GM13976 (cell line): ENCODE data around the gene CNIH1.
"Not testable (repeated sequence)": the region's sequence is repeated elsewhere in the genome, so short reads cannot be mapped to it uniquely, and the experiment has no call there.

Experiments
- DNase-seq: peaks from one replicate; pipeline ENCODE4 v3.0.0; 2012; ENCODE audit warnings: low spot score
- in situ Hi-C: fragments of 300-500 bp; cut with MboI; formaldehyde crosslinking; loops from one replicate; pipeline ENCODE4 v1.12.0; 2022; ENCODE audit warnings: low sequenced_read_pairs, mixed read lengths, inconsistent platforms; ENCODE audit not compliant: unreplicated experiment
- TF ChIP-seq, protein P1 (sequence below): IDR thresholded peaks from 2 replicates; pipeline ENCODE4 v1.5.1; 2012; ENCODE audit warnings: borderline replicate concordance, mild to moderate bottlenecking; ENCODE audit not compliant: insufficient read depth; ENCODE audit errors: extremely low read depth, missing control alignments, control extremely low read depth

Gene CNIH1

DNA sequence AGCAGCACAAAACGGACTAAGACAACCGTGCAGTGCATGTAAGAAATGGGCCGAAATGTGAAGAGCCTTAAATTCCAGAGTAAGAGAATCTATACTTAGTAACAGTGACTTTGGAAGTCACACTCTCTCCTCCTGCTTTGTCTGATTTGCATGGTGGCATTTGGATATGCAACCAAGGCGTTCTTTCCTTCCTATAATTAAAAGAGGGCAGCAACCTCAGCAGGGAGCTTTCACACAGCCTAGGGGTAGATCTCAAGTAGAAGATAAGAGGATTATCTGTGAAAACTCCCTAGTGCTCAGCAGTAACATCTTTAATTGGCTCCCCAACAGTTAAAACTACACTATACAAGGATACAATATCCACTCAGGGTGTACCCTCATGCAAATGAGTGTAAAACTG, 31.1 kb upstream of the CNIH1 start:
- DNase-seq: no peak
- in situ Hi-C loops: no loop called here
- TF ChIP-seq, protein P1, sequence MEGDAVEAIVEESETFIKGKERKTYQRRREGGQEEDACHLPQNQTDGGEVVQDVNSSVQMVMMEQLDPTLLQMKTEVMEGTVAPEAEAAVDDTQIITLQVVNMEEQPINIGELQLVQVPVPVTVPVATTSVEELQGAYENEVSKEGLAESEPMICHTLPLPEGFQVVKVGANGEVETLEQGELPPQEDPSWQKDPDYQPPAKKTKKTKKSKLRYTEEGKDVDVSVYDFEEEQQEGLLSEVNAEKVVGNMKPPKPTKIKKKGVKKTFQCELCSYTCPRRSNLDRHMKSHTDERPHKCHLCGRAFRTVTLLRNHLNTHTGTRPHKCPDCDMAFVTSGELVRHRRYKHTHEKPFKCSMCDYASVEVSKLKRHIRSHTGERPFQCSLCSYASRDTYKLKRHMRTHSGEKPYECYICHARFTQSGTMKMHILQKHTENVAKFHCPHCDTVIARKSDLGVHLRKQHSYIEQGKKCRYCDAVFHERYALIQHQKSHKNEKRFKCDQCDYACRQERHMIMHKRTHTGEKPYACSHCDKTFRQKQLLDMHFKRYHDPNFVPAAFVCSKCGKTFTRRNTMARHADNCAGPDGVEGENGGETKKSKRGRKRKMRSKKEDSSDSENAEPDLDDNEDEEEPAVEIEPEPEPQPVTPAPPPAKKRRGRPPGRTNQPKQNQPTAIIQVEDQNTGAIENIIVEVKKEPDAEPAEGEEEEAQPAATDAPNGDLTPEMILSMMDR: no peak

DNA sequence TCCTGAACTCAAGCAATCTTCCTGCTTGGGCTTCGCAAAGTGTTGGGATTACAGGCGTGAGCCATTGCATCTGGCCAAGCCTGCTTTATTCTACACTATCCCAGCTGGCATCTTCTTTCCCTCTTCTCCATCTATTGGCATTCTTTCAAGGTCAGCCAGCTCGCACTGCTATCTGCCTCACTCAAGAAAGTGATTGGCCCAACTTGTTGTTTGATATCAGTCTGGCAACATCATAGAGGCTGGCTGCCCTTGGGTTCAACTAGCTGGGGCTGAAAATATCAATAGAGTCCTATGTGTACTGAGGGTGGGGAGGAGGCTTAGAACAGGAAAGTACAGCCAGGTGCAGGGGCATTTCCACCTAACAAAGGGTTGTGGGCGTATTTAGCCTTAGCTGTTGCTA, 30.5 kb upstream of the CNIH1 start:
- DNase-seq: no peak
- TF ChIP-seq, protein P1: no peak
- in situ Hi-C loops: no loop called here

DNA sequence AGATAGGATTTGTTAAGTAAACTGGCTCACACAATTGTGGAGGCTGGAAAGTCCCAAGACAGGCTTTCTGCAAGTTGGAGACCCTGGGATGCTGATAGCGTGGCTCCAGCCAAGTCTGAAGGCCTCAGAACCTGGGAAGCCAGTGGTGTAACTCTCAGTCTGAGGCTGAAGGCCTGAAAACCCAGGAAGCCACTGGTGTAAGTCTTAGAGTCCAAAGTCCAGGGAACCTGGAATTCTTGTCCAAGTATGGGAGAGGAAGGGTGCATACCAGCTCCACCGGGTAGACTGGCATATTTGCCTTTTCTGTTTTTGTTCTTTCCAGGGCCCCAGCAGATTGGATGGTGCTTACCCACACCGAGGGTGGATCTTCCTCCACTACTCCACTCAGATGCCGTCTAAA, 29.5 kb upstream of the CNIH1 start:
- in situ Hi-C loops: no loop called here
- DNase-seq: no peak
- TF ChIP-seq, protein P1: no peak

DNA sequence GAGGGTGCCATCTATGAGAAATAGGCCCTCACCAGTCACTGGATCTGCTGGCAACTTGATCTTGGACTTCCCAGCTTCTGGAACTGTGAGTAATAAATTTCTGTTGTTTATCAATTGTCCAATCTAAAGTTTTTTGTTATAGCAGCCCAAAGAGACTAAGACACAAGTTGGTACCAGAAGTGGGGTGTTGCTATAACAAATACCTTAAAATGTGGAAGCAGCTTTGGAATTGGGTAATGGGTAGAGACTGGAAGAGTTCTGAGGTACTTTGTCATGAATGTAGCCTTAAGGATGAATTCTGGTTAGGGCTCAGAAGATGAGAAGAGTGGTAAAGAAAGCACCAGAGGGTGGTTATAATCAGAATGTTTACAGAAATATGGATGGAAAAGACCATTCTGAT, 26.1 kb upstream of the CNIH1 start:
- DNase-seq: no peak

DNA sequence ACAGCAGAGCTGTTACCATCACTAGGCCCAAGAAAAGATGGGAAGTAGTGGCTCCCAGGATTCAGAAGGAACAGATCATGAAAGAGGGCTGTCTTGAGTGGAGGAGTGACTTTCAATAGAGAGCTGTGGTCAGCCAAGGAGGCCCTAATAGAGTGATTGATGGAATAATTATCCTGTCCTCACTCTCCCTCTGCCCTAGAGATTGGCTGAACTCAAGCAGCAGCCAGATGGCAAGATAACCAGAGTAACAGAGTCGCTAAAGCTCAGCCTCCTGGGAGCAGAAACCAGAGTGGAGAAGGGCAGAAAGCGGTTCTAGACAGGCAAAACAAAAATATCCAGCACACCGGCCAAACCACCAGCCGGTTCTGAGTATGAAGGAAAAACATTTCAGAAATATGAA, 24.5 kb upstream of the CNIH1 start:
- in situ Hi-C loops: no loop called here
- TF ChIP-seq, protein P1: no peak
- no peak for DNase-seq

More for the DNA sequence above, 26.1 kb upstream of the CNIH1 start:
- in situ Hi-C loops: no loop called here
- TF ChIP-seq, protein P1: no peak

DNA sequence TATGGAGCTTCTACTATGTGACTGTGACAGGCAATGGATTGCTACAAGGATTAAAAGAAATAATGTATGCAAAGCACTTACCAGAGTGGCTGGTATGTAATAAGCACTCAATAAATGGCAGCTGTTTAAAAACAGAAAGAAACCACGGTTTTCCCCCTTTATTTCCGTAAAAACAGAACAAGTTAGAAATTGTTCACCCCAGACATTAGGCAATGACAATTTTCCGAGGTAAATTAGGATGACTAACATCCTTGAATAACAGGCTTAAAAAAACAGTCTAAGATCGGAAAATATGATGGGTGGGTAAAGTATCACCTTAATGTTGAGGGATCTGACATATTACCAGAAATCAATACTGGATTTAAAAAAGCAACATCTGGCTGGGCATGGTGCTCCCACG, 20.9 kb upstream of the CNIH1 start:
- in situ Hi-C loops: no loop called here
- TF ChIP-seq, protein P1: no peak
- no peak for DNase-seq

DNA sequence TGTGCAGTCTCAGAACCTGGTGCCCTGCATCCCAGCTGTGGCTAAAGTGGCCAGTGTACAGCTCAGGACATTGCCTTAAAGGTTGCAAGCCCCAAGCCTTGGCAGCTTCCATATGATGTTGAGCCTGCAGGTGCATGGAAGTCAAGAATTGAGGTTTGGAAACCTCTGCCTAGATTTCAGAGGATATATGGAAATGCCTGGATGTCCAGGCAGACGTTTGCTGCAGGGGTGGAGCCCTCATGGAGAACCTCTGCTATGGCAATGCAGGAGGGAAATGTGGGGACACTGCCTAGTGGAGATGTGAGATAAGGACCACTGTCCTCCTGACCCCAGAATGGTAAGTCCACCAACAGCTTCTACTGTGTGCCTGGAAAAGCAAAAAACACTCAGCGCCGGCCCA, 17.9 kb upstream of the CNIH1 start:
- no peak for DNase-seq
- in situ Hi-C loops: no loop called here
- TF ChIP-seq, protein P1: no peak

DNA sequence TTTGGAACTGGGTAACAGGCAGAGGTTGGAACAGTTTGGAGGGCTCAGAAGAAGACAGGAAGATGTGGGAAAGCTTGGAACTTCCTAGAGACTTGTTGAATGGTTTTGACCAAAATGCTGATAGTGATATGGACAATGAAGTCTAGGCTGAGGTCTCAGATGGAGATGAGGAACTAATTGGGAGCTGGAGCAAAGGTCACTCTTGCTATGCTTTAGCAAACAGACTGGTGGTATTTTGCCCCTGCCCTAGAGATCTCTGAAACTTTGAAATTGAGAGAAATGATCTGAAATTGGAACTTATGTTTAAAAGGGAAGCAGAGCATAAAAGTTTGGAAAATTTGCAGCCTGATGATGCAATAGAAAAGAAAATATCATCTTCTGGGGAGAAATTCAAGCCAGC, 17.4 kb upstream of the CNIH1 start:
- DNase-seq, in situ Hi-C loops: not testable (repeated sequence)
